H1 (cell line): Measurements from ENCODE around the gene PLCB3. TPM values are rescaled to one million over a fixed set of nuclear protein-coding genes. Genes with fewer than 3 reads are reported as not detected.

Experiments used
- ASH2L ChIP-seq: fragments of 200-600, 300-600 bp; sonication (generic); IDR thresholded peaks from one replicate; pipeline ENCODE4 v1.7.1; 2017; ENCODE audit warnings: low read length
- CHD1 ChIP-seq: IDR thresholded peaks from 2 replicates; pipeline ENCODE4 v1.6.1; 2012; ENCODE audit warnings: low read depth, low read length, improper control_type of control experiment
- GABPA ChIP-seq: IDR thresholded peaks from 2 replicates; pipeline ENCODE4 v1.6.1; 2011; ENCODE audit warnings: mild to moderate bottlenecking, low read length, moderate library complexity, borderline replicate concordance; ENCODE audit not compliant: insufficient read depth
- HDAC2 ChIP-seq, 2 experiments: fragments of 300-600 bp in 1 of 2; sonication (generic) in 1 of 2; IDR thresholded peaks; 2 replicates each; pipeline ENCODE4 v1.6.1; 2011 to 2012; ENCODE audit warnings: low read depth in 2 of 2, low read length in 2 of 2, mild to moderate bottlenecking in 2 of 2, moderate library complexity in 2 of 2, borderline replicate concordance in 1 of 2, inconsistent platforms in 1 of 2
- JUN ChIP-seq: IDR thresholded peaks from 2 replicates; pipeline ENCODE4 v1.6.1; 2011; ENCODE audit warnings: low read depth, mild to moderate bottlenecking, improper control_type of control experiment, low read length
- JUND ChIP-seq: IDR thresholded peaks from 2 replicates; pipeline ENCODE4 v1.6.1; 2011; ENCODE audit warnings: mild to moderate bottlenecking, improper control_type of control experiment, low read length
- KDM1A ChIP-seq: fragments of 200-600, 300-600 bp; sonication (generic); IDR thresholded peaks from 2 replicates; pipeline ENCODE4 v1.7.1; 2016; ENCODE audit warnings: mild to moderate bottlenecking, low read length, borderline replicate concordance
- POLR2A ChIP-seq, 2 experiments: IDR thresholded peaks; 1 replicate in 1 of 2; 2 replicates in 1 of 2; pipeline ENCODE4 v1.6.1; 2011; ENCODE audit warnings: low read depth in 2 of 2, low read length in 2 of 2, mild to moderate bottlenecking in 2 of 2; ENCODE audit errors: control extremely low read depth in 1 of 2
- RFX5 ChIP-seq: IDR thresholded peaks from 2 replicates; pipeline ENCODE4 v1.6.1; 2011; ENCODE audit warnings: low read depth, low read length, improper control_type of control experiment, borderline replicate concordance
- SP2 ChIP-seq: IDR thresholded peaks from 2 replicates; pipeline ENCODE4 v1.6.1; 2012; ENCODE audit warnings: mild to moderate bottlenecking, low read length, inconsistent platforms
- SRF ChIP-seq: IDR thresholded peaks from 2 replicates; pipeline ENCODE4 v1.6.1; 2011; ENCODE audit warnings: mild to moderate bottlenecking, low read depth, low read length, moderate library complexity
- TCF12 ChIP-seq: IDR thresholded peaks from 2 replicates; pipeline ENCODE4 v1.6.1; 2011; ENCODE audit warnings: low read depth, mild to moderate bottlenecking, low read length
- ZNF274 ChIP-seq: IDR thresholded peaks from 2 replicates; pipeline ENCODE4 v1.7.0; 2012; ENCODE audit warnings: low read length, borderline replicate concordance; ENCODE audit errors: extremely low read depth
- polyA plus RNA-seq, 7 experiments: library from polyadenylated mRNA; depleted of rRNA in 3 of 7; stranded (reverse) in 5 of 7; unstranded in 2 of 7; fragments of >200 nt in 5 of 7; fragments of 200-250 nt in 2 of 7; gene quantifications; 1 replicate in 5 of 7; 2 replicates in 1 of 7; 4 replicates in 1 of 7; pipeline versions ENCODE4 v1.2.1 to v1.2.3, GENCODE V29; 2011 to 2013; ENCODE audit warnings: missing spikeins in 2 of 7, mixed read lengths in 2 of 7
- total RNA-seq: library from RNA; stranded (reverse); fragmentation: NEBNext Ultra II Directional; extraction: Animal tissue kit (Norgen Biotek cat#: 25700); gene quantifications from 2 replicates; pipeline ENCODE4 v1.2.1, GENCODE V29; 2021
- TF ChIP-seq, protein P1 (sequence below): fragments of 300-600 bp; sonication (generic); IDR thresholded peaks from 2 replicates; pipeline ENCODE4 v1.7.1; 2012; ENCODE audit warnings: low read length, moderate library complexity, mild to moderate bottlenecking, inconsistent platforms; ENCODE audit not compliant: insufficient replicate concordance

Gene PLCB3
- total and polyA plus RNA-seq, 2 of the 8 experiments (the other 6 are each of a cell fraction or from before 2014, with no cell fraction given): 47.2 to 104 TPM

DNA sequence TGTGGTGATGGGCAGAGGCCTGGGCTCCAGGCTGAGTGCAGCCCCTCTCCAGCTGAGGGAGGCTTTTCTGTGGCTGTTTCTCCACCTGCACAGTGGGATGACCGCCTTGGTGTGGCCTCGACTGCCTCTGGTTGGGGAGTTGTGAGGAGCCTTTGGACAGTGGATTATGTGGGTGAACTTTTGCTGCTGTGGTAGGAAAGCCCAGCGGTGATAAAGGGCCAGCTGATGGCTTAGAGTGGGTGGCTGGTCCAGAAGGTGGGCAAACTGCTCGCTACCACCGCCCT, 52.6 kb downstream of the PLCB3 start (continued):
- TF ChIP-seq, protein P1, sequence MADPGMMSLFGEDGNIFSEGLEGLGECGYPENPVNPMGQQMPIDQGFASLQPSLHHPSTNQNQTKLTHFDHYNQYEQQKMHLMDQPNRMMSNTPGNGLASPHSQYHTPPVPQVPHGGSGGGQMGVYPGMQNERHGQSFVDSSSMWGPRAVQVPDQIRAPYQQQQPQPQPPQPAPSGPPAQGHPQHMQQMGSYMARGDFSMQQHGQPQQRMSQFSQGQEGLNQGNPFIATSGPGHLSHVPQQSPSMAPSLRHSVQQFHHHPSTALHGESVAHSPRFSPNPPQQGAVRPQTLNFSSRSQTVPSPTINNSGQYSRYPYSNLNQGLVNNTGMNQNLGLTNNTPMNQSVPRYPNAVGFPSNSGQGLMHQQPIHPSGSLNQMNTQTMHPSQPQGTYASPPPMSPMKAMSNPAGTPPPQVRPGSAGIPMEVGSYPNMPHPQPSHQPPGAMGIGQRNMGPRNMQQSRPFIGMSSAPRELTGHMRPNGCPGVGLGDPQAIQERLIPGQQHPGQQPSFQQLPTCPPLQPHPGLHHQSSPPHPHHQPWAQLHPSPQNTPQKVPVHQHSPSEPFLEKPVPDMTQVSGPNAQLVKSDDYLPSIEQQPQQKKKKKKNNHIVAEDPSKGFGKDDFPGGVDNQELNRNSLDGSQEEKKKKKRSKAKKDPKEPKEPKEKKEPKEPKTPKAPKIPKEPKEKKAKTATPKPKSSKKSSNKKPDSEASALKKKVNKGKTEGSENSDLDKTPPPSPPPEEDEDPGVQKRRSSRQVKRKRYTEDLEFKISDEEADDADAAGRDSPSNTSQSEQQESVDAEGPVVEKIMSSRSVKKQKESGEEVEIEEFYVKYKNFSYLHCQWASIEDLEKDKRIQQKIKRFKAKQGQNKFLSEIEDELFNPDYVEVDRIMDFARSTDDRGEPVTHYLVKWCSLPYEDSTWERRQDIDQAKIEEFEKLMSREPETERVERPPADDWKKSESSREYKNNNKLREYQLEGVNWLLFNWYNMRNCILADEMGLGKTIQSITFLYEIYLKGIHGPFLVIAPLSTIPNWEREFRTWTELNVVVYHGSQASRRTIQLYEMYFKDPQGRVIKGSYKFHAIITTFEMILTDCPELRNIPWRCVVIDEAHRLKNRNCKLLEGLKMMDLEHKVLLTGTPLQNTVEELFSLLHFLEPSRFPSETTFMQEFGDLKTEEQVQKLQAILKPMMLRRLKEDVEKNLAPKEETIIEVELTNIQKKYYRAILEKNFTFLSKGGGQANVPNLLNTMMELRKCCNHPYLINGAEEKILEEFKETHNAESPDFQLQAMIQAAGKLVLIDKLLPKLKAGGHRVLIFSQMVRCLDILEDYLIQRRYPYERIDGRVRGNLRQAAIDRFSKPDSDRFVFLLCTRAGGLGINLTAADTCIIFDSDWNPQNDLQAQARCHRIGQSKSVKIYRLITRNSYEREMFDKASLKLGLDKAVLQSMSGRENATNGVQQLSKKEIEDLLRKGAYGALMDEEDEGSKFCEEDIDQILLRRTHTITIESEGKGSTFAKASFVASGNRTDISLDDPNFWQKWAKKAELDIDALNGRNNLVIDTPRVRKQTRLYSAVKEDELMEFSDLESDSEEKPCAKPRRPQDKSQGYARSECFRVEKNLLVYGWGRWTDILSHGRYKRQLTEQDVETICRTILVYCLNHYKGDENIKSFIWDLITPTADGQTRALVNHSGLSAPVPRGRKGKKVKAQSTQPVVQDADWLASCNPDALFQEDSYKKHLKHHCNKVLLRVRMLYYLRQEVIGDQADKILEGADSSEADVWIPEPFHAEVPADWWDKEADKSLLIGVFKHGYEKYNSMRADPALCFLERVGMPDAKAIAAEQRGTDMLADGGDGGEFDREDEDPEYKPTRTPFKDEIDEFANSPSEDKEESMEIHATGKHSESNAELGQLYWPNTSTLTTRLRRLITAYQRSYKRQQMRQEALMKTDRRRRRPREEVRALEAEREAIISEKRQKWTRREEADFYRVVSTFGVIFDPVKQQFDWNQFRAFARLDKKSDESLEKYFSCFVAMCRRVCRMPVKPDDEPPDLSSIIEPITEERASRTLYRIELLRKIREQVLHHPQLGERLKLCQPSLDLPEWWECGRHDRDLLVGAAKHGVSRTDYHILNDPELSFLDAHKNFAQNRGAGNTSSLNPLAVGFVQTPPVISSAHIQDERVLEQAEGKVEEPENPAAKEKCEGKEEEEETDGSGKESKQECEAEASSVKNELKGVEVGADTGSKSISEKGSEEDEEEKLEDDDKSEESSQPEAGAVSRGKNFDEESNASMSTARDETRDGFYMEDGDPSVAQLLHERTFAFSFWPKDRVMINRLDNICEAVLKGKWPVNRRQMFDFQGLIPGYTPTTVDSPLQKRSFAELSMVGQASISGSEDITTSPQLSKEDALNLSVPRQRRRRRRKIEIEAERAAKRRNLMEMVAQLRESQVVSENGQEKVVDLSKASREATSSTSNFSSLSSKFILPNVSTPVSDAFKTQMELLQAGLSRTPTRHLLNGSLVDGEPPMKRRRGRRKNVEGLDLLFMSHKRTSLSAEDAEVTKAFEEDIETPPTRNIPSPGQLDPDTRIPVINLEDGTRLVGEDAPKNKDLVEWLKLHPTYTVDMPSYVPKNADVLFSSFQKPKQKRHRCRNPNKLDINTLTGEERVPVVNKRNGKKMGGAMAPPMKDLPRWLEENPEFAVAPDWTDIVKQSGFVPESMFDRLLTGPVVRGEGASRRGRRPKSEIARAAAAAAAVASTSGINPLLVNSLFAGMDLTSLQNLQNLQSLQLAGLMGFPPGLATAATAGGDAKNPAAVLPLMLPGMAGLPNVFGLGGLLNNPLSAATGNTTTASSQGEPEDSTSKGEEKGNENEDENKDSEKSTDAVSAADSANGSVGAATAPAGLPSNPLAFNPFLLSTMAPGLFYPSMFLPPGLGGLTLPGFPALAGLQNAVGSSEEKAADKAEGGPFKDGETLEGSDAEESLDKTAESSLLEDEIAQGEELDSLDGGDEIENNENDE: no peak
- TF ChIP-seq HDAC2 (IDR thresholded peaks at IDR 0.05; ENCODE audit: borderline replicate concordance in 1 of 2, low read depth in 2 of 2, low read length in 2 of 2) (no peak), SRF (no peak), GABPA (no peak), POLR2A (IDR thresholded peaks at IDR 0.05; ENCODE audit: control extremely low read depth in 1 of 2, low read depth in 2 of 2, low read length in 2 of 2) (no peak), SP2 (no peak), RFX5 (no peak), KDM1A (no peak), JUN (no peak), ZNF274 (no peak), TCF12 (no peak), JUND (no peak), ASH2L (no peak), CHD1 (no peak)
